Large intestine (tissue), 3 donors: ENCODE measurements around the gene CELA3A. TPM values are rescaled to one million over a fixed set of nuclear protein-coding genes. Genes with fewer than 3 reads are reported as not detected.

Source experiments
- DNase-seq, 2 donors: peaks; one replicate each; pipeline versions ENCODE4 v3.0.0 to v3.0.0-alpha.2; 2013
- H3K27ac ChIP-seq: one replicate; pipeline ENCODE4 v1.5.1; 2013; ENCODE audit warnings: low read length
- H3K27me3 ChIP-seq: 2 replicates; pipeline ENCODE4 v1.6.1; 2013; ENCODE audit warnings: low read length; ENCODE audit not compliant: control insufficient read depth, insufficient read depth
- H3K36me3 ChIP-seq: 2 replicates; pipeline ENCODE4 v1.6.1; 2013; ENCODE audit warnings: low read length; ENCODE audit not compliant: control insufficient read depth, insufficient read depth
- H3K4me1 ChIP-seq: one replicate; pipeline ENCODE4 v1.6.1; 2013; ENCODE audit warnings: low read length; ENCODE audit not compliant: control insufficient read depth, insufficient read depth
- H3K4me3 ChIP-seq: one replicate; pipeline ENCODE4 v1.5.1; 2013; ENCODE audit warnings: low read length
- H3K9me3 ChIP-seq: one replicate; pipeline ENCODE4 v1.6.1; 2013; ENCODE audit warnings: mild to moderate bottlenecking, low read depth, low read length, moderate library complexity; ENCODE audit not compliant: control insufficient read depth
- WGBS: methylation state at CpG from one replicate; pipeline ENCODE4 v1.1.5; 2013; ENCODE audit warnings: low lambda C conversion rate; ENCODE audit not compliant: insufficient coverage; 5-methylcytosine and 5-hydroxymethylcytosine counted together
- polyA plus RNA-seq: library from polyadenylated mRNA; unstranded; fragments of 120-200 nt; gene quantifications from one replicate; pipeline ENCODE4 v1.2.1, GENCODE V29; 2013

Gene CELA3A
- polyA plus RNA-seq, 1 donor, result 0.25 TPM

DNA sequence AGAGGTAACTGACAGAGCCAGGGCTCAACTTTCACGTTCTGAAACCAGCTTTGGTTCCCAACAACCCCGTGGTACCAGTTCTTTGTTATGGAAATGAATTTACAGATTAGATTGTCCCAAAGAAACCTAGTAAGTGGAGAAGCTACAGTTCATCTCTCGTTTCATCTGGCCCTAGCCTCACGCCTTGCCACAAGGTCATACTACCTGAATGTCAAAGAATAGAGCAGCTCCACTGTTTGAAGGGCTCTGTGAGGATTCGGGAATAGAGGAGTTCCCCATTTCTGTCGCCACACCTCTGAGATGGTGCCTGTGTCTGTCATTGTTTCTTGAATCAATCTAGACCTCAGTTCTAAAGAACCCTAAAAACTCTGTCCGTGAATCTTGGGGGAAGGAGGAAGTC is 36.1 kb downstream of the CELA3A start:
- WGBS, result no CpG with 5 or more reads among the region's 7 CpGs
- Histone ChIP-seq H3K4me3 (no peak overlapping the region), H3K9me3 (no peaks in the 10 kb centered on the region), H3K4me1 (peaks cover 8% of the 10 kb centered on the region), H3K27ac (no peak overlapping the region), H3K36me3 (no peaks in the 10 kb centered on the region), H3K27me3 (no peaks in the 10 kb centered on the region)
- DNase-seq, result no peak

DNA sequence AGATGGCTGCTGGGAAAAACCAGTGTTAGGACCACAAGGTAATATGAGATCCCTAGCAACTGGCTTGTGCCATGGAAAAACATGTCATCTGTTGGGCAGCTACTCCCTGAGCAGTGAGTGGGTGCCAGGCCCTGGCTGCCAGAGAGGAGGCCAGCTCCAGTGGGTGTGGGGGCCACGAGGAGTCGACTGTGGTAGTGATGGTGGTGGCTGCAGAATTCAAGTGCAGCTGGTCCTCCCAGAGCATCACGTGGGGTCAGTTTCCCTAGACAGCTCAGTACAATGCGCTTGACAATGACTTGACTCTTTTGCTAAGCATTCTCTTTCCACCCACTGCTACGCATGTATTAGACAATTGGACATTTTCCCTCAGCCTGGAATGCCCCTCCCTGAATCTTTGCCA is 36.6 kb downstream of the CELA3A start:
- Histone ChIP-seq H3K9me3 (no peaks in the 10 kb centered on the region), H3K27me3 (no peaks in the 10 kb centered on the region), H3K4me3 (no peak overlapping the region), H3K4me1 (peaks cover 12% of the 10 kb centered on the region), H3K36me3 (no peaks in the 10 kb centered on the region), H3K27ac (no peak overlapping the region)
- DNase-seq, result no peak
- WGBS, result no CpG with 5 or more reads among the region's 5 CpGs

DNA sequence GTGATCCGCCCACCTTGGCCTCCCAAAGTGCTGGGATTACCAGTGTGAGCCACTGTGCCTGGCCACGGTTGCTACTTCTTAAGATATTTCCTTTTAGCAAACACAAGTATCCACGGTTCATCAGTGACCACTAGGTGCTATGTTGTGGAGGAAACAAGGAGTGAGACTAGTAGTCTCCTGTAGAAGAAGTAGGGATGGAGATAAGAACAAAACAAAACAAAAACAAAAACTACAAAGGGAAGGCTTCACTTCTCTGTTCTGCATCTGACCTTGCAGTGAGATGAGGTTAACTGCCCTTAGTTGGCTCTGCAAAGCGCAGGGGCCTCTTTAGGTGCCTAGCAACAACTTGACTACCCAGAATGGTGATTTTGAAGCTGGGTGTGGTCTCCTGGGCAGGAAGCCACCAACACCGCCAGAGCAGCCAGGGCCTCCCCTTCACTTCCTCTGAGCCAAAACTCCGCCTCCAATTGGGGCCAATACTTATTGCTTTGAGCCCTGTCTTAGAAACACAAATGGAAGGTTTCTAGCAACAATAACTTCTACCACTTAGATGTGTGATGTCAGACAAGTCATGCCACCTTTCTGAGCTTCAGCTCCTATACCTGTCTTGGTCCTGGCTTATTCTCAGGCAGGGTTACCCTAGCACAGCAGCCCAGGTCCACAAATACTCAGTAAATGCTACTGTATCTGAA is 38.3 kb downstream of the CELA3A start:
- Histone ChIP-seq H3K36me3 (no peaks in the 10 kb centered on the region), H3K27ac (peak overlapping the region; percentile 46), H3K4me1 (peaks cover 17% of the 10 kb centered on the region), H3K4me3 (no peak overlapping the region), H3K9me3 (no peaks in the 10 kb centered on the region), H3K27me3 (no peaks in the 10 kb centered on the region)
- 0% methylated on average over 1 of the region's 6 CpGs for WGBS
- peak; percentile 71 to 85 for DNase-seq

DNA sequence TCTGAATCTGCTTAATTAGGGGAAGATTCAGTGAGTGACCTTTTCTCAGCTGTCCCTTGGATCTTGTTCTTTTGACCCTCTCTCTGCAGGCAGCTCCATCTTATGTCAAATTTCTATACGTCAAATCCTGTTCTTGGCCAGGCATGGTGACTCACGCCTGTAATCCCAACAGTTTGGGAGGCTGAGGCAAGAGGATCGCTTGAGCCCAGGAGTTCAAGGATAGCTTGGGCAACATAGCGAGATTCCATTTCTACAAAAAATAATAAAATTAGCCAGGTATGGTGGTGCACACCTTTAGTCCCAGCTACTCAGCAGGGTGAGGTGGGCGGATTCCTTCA is 38.8 kb downstream of the CELA3A start:
- no peaks in the 10 kb centered on the region for H3K27me3 ChIP-seq
- no peak overlapping the region for H3K4me3 ChIP-seq
- H3K4me1 ChIP-seq, result peaks cover 17% of the 10 kb centered on the region
- no peaks in the 10 kb centered on the region for H3K9me3 ChIP-seq
- DNase-seq, result no peak
- H3K27ac ChIP-seq, result peak overlapping the region; percentile 46
- WGBS, result 100% methylated on average over 2 of the region's 5 CpGs
- H3K36me3 ChIP-seq, result no peaks in the 10 kb centered on the region

DNA sequence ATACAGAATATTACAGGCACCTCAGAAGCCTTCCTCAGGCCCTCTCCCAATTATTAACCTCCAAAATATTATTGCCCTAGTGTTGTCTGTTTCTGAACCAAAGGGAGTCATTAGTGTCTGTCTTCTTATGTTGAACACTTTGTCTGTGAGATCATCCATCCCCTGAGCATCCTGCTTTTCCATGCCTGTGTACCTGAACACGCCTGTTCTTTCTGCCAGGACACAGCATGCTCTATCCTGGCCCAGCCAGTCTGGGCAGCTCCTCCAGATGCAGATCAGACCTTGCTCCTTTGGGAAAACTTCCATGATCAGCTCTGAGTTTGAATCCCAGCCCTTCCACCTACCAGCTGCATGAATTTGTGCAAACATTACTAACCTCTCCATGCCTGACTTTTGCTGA is 40.0 kb downstream of the CELA3A start:
- no CpG with 5 or more reads among the region's 1 CpG for WGBS

DNA sequence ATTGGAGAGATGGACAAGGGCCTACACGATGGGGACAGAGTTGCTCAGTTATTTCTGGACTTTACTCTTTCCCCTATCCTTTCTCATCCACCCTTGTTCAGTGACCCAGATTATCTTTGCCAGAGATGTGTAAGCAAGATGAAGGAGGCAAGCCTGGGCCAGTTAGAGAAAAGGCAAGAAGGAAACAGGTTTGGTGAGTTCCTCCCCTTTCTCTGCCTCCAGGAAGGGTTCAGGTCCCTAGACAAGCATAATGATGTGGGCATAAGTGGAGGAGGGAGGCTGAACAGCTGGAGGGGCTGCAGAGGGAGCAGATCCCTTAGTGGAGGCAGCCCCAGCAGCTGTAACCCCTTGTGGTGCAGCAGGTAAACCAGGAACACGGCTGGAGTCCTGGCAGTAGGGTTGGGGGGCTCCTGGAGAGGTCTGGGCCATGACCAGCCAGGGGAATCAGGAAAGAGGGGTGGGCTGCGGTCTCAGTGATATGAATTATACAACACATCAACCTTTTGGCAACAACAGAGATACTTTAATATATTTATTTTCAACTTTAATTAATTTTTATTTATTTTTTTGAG is 41.8 kb downstream of the CELA3A start:
- peak; percentile 65 to 78 for DNase-seq
- 0% methylated on average over 1 of the region's 3 CpGs for WGBS

More for the DNA sequence above, 40.0 kb downstream of the CELA3A start:
- Histone ChIP-seq H3K27me3 (no peaks in the 10 kb centered on the region), H3K9me3 (no peaks in the 10 kb centered on the region), H3K36me3 (no peaks in the 10 kb centered on the region), H3K4me3 (no peak overlapping the region), H3K27ac (no peak overlapping the region), H3K4me1 (peaks cover 17% of the 10 kb centered on the region)
- no peak for DNase-seq

DNA sequence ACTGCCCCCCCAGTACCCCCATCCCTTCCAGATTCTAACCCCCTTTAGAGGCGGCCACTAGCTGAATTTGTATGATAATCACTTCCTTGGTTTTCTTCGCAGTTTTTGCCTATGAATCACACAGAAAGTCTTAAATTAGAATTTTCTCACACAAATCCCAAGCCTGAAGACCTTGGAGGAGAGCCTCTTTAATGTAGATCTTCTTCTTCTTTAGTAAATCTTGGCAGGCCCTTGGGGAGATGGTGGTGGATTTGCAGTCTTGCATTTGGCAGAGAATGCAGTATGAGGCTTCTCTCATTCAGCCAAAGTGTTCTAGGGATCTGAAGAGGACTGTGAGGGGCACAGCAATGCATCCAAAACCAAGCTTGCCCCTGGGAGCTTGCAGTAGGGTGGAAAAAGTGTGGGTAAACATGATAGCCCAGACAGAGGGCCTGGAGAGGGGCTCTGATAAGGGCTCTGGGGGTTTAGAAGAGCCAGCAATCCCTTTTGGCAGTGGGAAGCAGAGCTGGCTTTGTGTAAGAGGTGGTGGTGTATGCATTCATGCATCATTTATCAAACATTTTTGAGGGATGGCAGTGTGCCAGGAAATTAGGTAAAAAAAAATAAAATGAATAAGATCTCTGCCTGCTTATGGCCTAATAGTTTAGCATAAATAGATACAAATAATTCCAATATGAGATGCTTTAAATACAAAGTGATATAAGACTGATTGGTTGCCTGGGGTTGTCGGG is 43.4 kb downstream of the CELA3A start:
- WGBS, result 84% methylated on average over 2 of the region's 3 CpGs
- H3K36me3 ChIP-seq, result no peaks in the 10 kb centered on the region
- H3K4me1 ChIP-seq, result peaks cover 20% of the 10 kb centered on the region
- no peaks in the 10 kb centered on the region for H3K9me3 ChIP-seq
- DNase-seq, result no peak
- H3K27me3 ChIP-seq, result no peaks in the 10 kb centered on the region
- H3K27ac ChIP-seq, result no peak overlapping the region
- no peak overlapping the region for H3K4me3 ChIP-seq

More for the DNA sequence above, 41.8 kb downstream of the CELA3A start:
- Histone ChIP-seq H3K27me3 (no peaks in the 10 kb centered on the region), H3K9me3 (no peaks in the 10 kb centered on the region), H3K27ac (no peak overlapping the region), H3K4me3 (no peak overlapping the region), H3K36me3 (no peaks in the 10 kb centered on the region), H3K4me1 (peaks cover 19% of the 10 kb centered on the region)

DNA sequence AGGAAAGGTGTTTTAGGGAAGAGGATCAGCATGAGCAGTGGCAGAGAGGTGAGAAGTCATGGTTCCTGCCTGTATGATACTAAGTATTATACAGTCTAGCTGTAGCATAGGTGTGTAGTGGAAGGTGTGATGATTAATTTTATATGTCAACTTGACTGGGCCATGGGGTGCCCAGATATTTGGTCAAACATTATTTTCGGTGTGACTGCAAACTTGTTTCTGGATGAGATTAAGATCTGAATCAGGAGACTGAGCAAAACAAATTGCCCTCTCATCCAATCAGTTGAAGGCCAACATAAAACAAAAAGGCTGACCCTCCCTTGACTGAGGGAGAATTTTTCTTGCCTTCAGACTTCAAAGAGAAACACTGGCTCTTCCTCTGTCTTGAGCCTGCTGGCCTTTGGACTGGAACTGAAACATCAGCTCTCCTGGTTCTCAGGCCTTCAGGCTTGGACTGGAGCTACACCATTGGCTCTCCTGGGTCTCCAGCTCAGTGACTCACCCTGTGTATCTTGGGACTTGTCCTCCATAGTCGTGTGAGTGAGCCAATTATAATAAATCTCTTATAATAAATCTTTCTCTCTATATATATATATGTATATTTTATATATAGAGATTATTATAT is 44.3 kb downstream of the CELA3A start:
- Histone ChIP-seq H3K4me3 (no peak overlapping the region), H3K27ac (no peak overlapping the region), H3K36me3 (no peaks in the 10 kb centered on the region), H3K4me1 (peaks cover 18% of the 10 kb centered on the region), H3K27me3 (no peaks in the 10 kb centered on the region), H3K9me3 (no peaks in the 10 kb centered on the region)
- WGBS, result no CpG with 5 or more reads among the region's 2 CpGs
- DNase-seq, result no peak

DNA sequence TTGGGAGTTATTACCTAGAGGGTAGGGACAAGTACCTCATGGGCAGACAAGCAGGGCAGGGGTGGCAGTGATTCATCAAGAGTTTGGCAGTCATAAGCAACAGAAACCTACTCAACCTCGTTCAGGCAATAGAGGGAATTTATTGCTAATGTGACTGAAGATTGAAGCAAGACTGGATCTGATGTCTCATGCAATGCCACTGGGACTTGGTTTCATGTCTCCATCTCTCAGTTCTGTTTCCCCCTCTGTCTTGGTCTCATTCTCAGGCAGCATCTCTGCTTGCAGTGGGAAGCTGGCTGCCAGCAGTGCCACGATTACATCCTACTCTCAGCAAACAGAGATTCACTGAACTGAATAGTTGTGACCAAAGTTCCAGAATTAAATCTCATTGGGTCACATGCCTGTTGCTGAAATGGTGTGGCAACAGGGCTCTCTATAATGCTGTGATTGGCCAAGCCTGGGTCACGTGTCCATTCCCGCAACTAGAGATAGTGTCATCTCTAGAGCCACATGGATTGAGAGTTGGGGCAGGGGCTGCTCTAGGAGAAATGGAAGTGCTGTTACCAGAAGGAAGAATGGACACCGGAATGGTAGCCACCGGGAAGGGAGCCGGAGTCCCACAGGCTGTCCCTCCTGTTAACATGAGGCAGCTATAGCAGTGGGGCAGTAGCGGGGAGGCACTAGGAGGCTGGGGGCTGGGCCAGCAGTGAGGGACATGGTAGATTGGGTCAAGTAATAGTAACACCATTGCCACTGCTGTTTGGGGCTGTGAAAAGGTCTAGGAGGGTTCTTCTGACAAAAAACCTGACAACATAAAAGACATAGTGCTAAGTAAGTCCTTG is 47.1 kb downstream of the CELA3A start:
- H3K4me1 ChIP-seq, result peaks cover 12% of the 10 kb centered on the region
- H3K9me3 ChIP-seq, result no peaks in the 10 kb centered on the region
- H3K27me3 ChIP-seq, result no peaks in the 10 kb centered on the region
- H3K36me3 ChIP-seq, result no peaks in the 10 kb centered on the region
- no CpG with 5 or more reads among the region's 8 CpGs for WGBS
- peak; percentile 68 to 77 for DNase-seq
- no peak overlapping the region for H3K4me3 ChIP-seq
- H3K27ac ChIP-seq, result peak overlapping the region; percentile 43

DNA sequence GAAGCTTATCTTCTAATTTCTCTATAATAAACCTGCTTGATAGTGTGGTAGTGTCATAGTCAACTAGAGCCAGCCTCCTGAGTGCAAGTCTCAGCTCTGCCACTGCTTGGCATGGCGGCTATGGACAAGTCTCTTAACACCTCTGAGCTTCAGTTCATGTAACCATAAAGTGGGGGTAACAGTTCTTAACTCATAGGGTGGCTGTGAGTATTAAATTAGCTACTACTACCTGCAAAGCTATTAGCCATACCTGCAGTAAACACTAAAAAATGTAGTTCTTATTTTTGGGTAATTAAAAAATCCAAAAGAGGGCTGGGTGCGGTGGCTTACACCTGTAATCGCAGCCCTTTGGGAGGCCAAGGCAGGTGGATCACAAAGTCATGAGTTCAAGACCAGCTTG is 48.9 kb downstream of the CELA3A start:
- peaks cover 19% of the 10 kb centered on the region for H3K4me1 ChIP-seq
- no peak for DNase-seq
- 100% methylated on average over 2 of the region's 3 CpGs for WGBS
- H3K4me3 ChIP-seq, result no peak overlapping the region
- H3K9me3 ChIP-seq, result no peaks in the 10 kb centered on the region
- no peaks in the 10 kb centered on the region for H3K27me3 ChIP-seq
- H3K36me3 ChIP-seq, result no peaks in the 10 kb centered on the region
- H3K27ac ChIP-seq, result no peak overlapping the region
